Upper lobe of left lung (tissue), 4 donors: ENCODE data around the gene LRBA.

Source experiments
- CTCF ChIP-seq, 6 experiments: fragments of 450-650 bp in 4 of 6; fragments of 200-600 bp in 2 of 6; sonication (generic) in 2 of 6; IDR thresholded peaks; one replicate each; pipeline ENCODE4 v1.5.1; 2016 to 2019; ENCODE audit warnings: antibody characterized with exemption in 6 of 6
- EP300 ChIP-seq, 4 donors: sonication (generic); formaldehyde crosslinking; IDR thresholded peaks; one replicate each; pipeline ENCODE4 v1.5.1; 2017; ENCODE audit warnings: antibody characterized with exemption in 4 of 4, control low read depth in 2 of 4
- POLR2A ChIP-seq, 4 donors: fragments of 450-650 bp; IDR thresholded peaks; one replicate each; pipeline ENCODE4 v1.5.1; 2016 to 2017; ENCODE audit warnings: antibody characterized with exemption in 4 of 4, mild to moderate bottlenecking in 2 of 4
- POLR2AphosphoS5 ChIP-seq, 2 donors: sonication (generic); formaldehyde crosslinking; IDR thresholded peaks; one replicate each; pipeline ENCODE4 v1.5.1; 2017; ENCODE audit warnings: antibody characterized with exemption in 2 of 2

GRCh38 chr4:150994721-150995120 lies 20.4 kb downstream of the LRBA start:
- TF ChIP-seq POLR2A (IDR thresholded peaks at IDR 0.05) (no peak), CTCF (IDR thresholded peaks at IDR 0.05) (no peak), POLR2AphosphoS5 (IDR thresholded peaks at IDR 0.05) (no peak), EP300 (IDR thresholded peaks at IDR 0.05) (no peak)
